ENCODE results near the gene GPR155. TPM values are rescaled to one million over a fixed set of nuclear protein-coding genes. Genes with fewer than 3 reads are reported as not detected.
A peak's percentile ranks its signal among the peaks of the same experiment; 100 is the strongest.

GPR155 gene
- total and polyA plus RNA-seq, 9 of the 15 experiments (the other 6 are each of a cell fraction or from before 2014, with no cell fraction given): 0.04 to 0.40 (median 0.11) TPM; not detected in 1

DNA sequence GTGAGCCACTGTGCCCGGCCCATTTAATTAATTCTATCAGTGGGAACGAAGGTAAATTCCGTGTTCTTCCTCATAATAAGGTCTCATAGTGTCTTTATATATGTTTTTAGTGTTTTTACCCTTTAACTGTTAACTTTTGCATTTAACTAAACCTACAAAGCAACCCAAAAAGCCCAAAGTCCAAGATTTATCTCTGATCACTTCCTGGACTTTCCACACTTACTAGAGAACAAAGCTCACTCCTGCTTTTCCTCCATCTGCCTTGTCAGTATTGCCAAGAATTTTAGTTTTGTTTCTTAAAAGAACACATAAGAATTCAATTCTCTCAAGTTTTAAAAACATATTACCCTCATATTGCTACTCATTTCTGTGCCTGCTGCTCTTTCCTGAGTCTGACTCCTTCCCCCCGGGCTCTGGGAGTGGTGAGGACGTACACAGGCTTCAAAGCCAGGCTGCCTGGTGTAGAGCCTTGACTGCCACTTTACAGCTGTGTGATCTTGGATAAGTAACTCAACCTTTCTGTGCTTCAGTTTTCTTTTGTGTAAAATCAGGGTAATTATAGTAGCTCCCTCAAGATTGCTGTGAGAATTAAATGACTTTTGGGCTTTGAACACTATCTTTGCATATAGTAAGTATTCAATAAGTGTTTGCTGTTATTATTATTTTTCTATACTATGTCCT is 24.9 kb upstream of the GPR155 start:
- DNase-seq (ENCODE audit: extremely low read depth in 1 of 4, low spot score in 3 of 4) (no peak), ATAC-seq (no peak), FAIRE-seq (no peak)
- Histone ChIP-seq H2AFZ (ENCODE audit: low read depth, low read length) (no peak overlapping the region), H3K9ac (ENCODE audit: insufficient read depth in 1 of 2, low read depth in 2 of 2, low read length in 2 of 2) (no peak overlapping the region), H3K4me2 (ENCODE audit: insufficient read depth, low read length) (no peak overlapping the region), H3K36me3 (ENCODE audit: control insufficient read depth, insufficient read depth, low read length) (no peaks in the 10 kb centered on the region), H4K20me1 (replicated peaks; ENCODE audit: control insufficient read depth, insufficient read depth, low read length) (no peaks in the 10 kb centered on the region), H3K4me3 (no peak overlapping the region), H3K4me1 (replicated peaks in 1 of 2; ENCODE audit: control insufficient read depth in 2 of 2, insufficient read depth in 2 of 2, low read length in 2 of 2) (no peaks in the 10 kb centered on the region), H3K9me1 (ENCODE audit: control insufficient read depth, insufficient read depth, low read length) (no peaks in the 10 kb centered on the region), H3K27ac (ENCODE audit: extremely low read depth, low read depth, low read length) (no peak overlapping the region), H3K79me2 (ENCODE audit: control insufficient read depth, insufficient read depth, low read length) (no peaks in the 10 kb centered on the region), H3K9me3 (replicated peaks; ENCODE audit: control insufficient read depth, insufficient read depth, low read depth, low read length) (no peaks in the 10 kb centered on the region), H3K27me3 (ENCODE audit: control insufficient read depth in 2 of 2, insufficient read depth in 2 of 2, low read length in 2 of 2) (peaks cover 3 to 13% of the 10 kb centered on the region in 2 experiments; a peak in 1 of 5 replicates)
- ChIA-PET CTCF (ENCODE audit: low intra/inter-chr PET ratio) (no interaction called here), POLR2A (no interaction called here)
- WGBS (ENCODE audit: insufficient coverage, low coverage, missing lambda C conversion rate): under 1% methylated on average over 5 of the region's 5 CpGs
- in situ Hi-C loops (cut with MboI) (no loop called here), intact Hi-C loops (cut with micrococcal nuclease) (no loop called here)
- BruUV-seq (replicated peaks): no TSS peak
- TF ChIP-seq RBM25 (IDR thresholded peaks at IDR 0.05; ENCODE audit: low read depth, low read length, severe bottlenecking): peak; percentile 60
- peak; percentile 64 for TF ChIP-seq BCOR (IDR thresholded peaks at IDR 0.05)
- no peak for TF ChIP-seq ETS2 (tag; IDR thresholded peaks at IDR 0.05; ENCODE audit: borderline replicate concordance, poor library complexity, severe bottlenecking)

DNA sequence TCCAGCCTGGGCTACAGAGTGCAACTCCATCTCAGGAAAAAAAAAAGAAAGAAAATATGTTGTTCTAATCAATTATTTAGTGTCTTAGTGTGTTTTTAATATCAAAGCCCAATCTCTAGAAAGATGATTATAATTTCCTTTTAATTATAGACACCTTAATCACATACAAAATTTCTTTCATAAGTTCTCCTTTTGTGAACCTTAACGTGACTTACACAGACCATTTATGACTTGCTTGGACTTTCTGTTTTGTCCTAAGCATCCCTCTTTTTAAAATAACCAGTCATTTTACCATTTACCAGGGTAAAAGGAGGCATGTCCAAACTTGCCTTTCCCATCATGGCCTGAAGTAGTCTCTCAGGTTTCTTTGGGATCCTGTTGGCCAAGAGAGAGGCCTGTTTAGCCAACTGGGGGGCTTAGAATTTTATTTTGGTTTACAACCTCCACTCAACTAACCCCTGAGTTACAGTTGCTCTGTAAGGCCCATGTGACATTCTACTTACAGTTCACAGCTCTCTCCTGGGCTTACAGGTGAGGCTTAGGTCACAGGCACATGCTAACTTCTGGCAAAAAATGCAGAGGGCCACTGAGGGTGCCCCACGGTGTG is 23.9 kb upstream of the GPR155 start:
- Histone ChIP-seq H3K4me2 (ENCODE audit: insufficient read depth, low read length) (no peak overlapping the region), H3K79me2 (ENCODE audit: control insufficient read depth, insufficient read depth, low read length) (no peaks in the 10 kb centered on the region), H4K20me1 (replicated peaks; ENCODE audit: control insufficient read depth, insufficient read depth, low read length) (no peaks in the 10 kb centered on the region), H3K9me1 (ENCODE audit: control insufficient read depth, insufficient read depth, low read length) (no peaks in the 10 kb centered on the region), H3K27ac (ENCODE audit: extremely low read depth, low read depth, low read length) (no peak overlapping the region), H3K27me3 (ENCODE audit: control insufficient read depth in 2 of 2, insufficient read depth in 2 of 2, low read length in 2 of 2) (0 out of 5 replicates have a peak, but pooled peaks cover 3 to 6% of the 10 kb centered on the region in 2 experiments), H3K9me3 (replicated peaks; ENCODE audit: control insufficient read depth, insufficient read depth, low read depth, low read length) (no peaks in the 10 kb centered on the region), H3K36me3 (ENCODE audit: control insufficient read depth, insufficient read depth, low read length) (no peaks in the 10 kb centered on the region), H3K4me1 (replicated peaks in 1 of 2; ENCODE audit: control insufficient read depth in 2 of 2, insufficient read depth in 2 of 2, low read length in 2 of 2) (no peaks in the 10 kb centered on the region), H3K4me3 (no peak overlapping the region), H3K9ac (ENCODE audit: insufficient read depth in 1 of 2, low read depth in 2 of 2, low read length in 2 of 2) (no peak overlapping the region), H2AFZ (ENCODE audit: low read depth, low read length) (no peak overlapping the region)
- no TSS peak for BruUV-seq (replicated peaks)
- intact Hi-C loops (cut with micrococcal nuclease): no loop called here
- in situ Hi-C loops (cut with MboI): no loop called here
- ChIA-PET CTCF (ENCODE audit: low intra/inter-chr PET ratio) (no interaction called here), POLR2A (no interaction called here)
- DNase-seq (ENCODE audit: extremely low read depth in 1 of 4, low spot score in 3 of 4): peak in 1 of 4 experiments; percentile 22
- ATAC-seq: no peak
- 2% methylated on average over 2 of the region's 2 CpGs for WGBS (ENCODE audit: insufficient coverage, low coverage, missing lambda C conversion rate)
- FAIRE-seq: no peak
- TF ChIP-seq ZFP36 (IDR thresholded peaks at IDR 0.05; ENCODE audit: low read depth, low read length, partially characterized antibody): peak; percentile 91
- TF ChIP-seq, protein P1, sequence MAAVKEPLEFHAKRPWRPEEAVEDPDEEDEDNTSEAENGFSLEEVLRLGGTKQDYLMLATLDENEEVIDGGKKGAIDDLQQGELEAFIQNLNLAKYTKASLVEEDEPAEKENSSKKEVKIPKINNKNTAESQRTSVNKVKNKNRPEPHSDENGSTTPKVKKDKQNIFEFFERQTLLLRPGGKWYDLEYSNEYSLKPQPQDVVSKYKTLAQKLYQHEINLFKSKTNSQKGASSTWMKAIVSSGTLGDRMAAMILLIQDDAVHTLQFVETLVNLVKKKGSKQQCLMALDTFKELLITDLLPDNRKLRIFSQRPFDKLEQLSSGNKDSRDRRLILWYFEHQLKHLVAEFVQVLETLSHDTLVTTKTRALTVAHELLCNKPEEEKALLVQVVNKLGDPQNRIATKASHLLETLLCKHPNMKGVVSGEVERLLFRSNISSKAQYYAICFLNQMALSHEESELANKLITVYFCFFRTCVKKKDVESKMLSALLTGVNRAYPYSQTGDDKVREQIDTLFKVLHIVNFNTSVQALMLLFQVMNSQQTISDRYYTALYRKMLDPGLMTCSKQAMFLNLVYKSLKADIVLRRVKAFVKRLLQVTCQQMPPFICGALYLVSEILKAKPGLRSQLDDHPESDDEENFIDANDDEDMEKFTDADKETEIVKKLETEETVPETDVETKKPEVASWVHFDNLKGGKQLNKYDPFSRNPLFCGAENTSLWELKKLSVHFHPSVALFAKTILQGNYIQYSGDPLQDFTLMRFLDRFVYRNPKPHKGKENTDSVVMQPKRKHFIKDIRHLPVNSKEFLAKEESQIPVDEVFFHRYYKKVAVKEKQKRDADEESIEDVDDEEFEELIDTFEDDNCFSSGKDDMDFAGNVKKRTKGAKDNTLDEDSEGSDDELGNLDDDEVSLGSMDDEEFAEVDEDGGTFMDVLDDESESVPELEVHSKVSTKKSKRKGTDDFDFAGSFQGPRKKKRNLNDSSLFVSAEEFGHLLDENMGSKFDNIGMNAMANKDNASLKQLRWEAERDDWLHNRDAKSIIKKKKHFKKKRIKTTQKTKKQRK (IDR thresholded peaks at IDR 0.05; ENCODE audit: borderline replicate concordance, low read depth, low read length): peak; percentile 46; the same call in 1 of the 2 replicates
- no peak for TF ChIP-seq ZNF23 (CRISPR knock-in tag; IDR thresholded peaks at IDR 0.05)

All from K562 (cell line).